Measurements from ENCODE around the gene GRIA2.
"Not testable (repeated sequence)": the region's sequence is repeated elsewhere in the genome, so short reads cannot be mapped to it uniquely, and the experiment has no call there.

The GRIA2 gene

GRCh38 chr4:157220371-157220881 is at the start of gene GRIA2:
Gene GRIA2, plus strand, starts transcription at chr4:157220728. Its CDS starts 315 bp downstream, at chr4:157221043.
- peak; percentile 64 for DNase-seq

- DNase-seq, result no peak
These were observed 48.5 kb upstream of the GRIA2 start for GRCh38 chr4:157172011-157172410.

DNA sequence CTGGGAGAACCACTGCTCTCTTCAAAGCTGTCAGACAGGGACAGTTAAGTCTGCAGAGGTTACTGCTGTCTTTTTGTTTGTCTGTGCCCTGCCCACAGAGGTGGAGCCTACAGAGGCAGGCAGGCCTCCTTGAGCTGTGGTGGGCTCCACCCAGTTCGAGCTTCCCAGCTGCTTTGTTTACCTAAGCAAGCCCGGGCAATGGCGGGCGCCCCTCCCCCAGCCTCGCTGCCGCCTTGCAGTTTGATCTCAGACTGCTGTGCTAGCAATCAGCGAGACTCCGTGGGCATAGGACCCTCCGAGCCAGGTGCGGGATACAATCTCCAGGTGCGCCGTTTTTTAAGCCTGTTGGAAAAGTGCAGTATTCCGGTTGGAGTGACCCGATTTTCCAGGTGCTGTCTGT is 40.3 kb upstream of the GRIA2 start:
- not testable (repeated sequence) for DNase-seq

DNA sequence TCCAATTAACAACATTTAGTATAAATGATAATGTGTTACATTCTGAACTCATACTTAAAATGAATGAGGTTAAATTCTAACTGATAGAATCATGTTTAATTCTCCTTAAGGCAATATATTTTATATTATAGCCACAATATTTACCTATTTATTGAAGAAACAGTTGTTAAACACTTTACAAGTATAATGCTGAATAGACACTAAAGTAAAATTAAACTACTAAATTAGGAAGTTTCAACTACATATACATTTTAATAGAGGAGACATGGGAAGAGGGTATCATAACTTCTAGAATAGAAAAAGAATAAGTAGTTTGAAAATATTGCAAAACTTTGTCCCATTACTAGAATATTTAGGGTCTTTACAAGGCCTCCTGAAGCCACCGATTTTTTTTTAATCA is 36.2 kb upstream of the GRIA2 start:
- DNase-seq, result no peak

DNA sequence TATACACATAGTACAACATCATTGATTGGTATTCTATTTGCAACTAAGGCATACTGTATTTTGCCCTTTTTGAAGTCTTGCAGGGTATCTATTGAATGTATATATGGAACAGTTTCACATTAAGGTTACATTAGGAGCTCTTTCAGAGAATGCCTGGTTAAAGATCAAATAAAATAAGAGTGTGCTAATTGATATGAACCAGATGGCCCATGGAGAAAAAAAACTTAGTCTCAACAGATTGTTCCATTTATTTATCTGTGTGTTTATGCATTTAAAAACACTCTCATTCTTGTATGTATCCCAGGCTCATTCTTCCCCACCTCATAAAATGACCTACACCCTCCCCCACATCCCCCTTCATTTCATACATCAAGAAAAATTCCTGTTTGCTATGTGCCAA is 35.2 kb upstream of the GRIA2 start:
- no peak for DNase-seq

DNA sequence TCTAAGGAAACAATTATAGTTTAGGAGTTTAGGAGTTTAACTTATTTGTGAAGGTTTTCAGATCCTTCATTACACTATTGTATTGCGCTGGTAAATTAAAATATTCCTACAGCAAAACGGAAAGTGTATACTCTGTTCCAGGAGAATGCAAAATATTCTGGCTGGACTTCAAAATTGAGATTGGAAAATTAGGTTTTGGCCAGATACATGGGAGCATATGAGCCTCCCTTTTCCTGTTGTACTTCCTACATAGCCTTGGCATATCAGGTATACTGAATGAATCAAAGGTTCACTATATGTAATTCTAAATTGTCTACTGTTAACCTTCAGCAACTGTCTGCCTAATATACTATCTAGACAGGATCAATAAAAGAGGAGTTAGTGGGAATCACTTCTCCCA is 25.2 kb upstream of the GRIA2 start:
- DNase-seq, result no peak

DNA sequence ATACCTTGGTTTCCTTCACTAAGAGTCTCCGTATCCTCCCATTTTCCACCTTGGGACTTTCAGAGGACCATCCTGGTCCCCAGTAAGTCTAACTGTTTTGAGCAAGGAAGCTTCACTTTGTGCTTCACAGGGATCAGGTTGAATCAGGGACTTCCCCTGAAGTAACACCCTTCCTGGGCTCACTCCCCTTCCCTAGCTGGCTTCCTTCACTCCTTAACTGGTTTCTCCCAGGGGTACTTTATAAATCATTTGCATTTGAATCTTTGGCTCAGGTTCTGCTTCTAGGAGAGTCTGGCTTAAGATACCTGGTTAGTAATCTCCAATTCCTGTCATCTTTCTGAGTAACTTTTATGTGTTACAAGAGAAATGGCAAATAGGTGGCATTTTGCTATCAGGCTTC is 24.5 kb upstream of the GRIA2 start:
- DNase-seq, result no peak

DNA sequence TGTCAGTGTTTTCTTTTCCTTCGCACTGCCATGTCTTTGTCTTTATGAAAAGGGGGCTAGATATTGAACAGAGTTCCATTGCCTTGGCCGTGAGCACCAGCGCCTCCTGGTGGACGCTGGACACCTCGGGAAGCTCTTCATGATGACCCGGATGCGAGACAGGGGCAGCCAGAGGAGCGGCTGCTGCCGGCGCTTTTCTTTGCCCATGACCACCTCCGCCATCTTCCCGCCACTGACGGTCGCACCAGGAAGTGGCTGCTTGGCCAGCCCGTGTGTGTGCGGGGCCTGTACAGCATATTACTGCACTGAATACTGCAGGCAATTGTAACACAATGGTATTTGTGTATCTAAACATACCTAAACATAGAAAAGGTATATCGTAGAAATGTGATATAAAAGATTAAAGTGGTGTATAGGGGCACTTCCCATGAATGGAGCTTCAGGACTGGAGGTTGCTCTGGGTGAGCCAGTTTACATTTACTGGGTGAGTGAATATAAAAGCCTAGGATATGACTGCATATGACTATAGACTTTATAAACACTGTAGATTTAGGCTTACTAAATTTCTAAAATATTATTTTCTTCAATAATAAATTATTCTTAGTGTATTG is 15.8 kb upstream of the GRIA2 start:
- DNase-seq, result peak; percentile 61

DNA sequence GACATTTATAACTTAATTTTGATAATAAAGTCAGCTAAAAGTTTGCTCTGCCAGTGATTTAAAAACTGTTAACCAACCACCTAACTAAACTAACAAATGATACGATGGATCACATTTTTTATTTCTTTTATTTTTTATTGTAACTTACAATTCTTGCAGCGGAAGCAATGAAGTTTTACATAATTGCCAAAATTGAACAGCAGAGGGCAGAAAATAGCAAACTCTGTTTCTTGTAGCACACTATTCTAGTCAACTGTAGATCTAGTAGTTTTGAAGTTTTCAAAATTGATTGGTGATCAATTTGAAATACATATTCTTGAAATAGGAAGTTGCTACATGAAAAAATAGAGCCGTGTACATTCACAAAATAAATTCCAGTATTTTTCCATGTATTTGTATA is 2.8 kb upstream of the GRIA2 start:
- no peak for DNase-seq

- DNase-seq, result no peak
These were observed 687 bp upstream of the GRIA2 start for GRCh38 chr4:157219711-157220370.

- no peak for DNase-seq
These were observed 932 bp downstream of the GRIA2 start for GRCh38 chr4:157221426-157221894.

DNA sequence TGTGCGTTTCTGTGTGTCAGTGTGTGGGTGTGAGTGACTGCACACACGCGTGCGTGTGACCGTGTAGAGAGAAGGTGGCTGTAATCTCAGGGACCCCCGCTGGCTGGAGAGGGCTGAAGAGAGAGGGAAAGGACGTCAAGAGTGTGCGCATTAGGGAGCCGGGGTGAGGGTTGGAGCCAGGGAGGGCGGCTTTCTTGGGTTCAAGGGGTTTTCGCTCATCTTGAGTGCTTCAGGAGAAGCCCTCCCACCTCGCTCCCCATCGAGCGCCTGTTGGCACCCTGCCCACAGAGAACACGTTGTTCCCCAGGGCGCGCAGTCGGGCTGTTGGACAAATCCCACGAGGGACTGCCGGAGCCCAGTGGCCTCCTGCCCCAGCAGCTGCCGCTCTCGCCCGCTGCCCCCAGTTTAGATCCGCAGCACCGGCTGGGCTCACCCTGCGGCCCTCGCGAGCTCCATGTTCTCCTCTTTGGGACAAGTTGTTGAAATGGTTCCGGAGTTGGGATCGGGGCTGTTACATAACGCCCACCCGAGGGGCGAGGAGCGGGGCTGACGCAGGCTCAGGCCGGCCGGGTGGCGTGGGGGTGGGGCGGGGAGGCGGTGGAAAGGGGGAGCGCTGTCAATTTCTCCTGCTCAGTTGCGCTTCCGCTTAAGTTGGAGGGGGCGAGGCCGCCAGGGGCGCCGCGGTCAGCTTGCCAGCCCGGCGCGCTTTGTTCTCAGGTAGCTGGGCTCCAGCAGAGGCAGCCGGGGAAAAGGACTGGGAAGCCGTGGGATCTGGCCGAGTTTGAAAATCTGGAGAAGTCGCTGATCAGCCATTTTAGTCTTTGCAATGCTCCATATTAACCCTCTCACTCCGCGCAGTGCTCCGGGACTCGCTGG is 1.6 kb downstream of the GRIA2 start:
- DNase-seq, result no peak

GRCh38 chr4:157222771-157223160 is 2.2 kb downstream of the GRIA2 start:
- DNase-seq, result no peak

- no peak for DNase-seq
These were observed 2.9 kb downstream of the GRIA2 start for GRCh38 chr4:157223456-157223855.

GRCh38 chr4:157225096-157225495 is 4.6 kb downstream of the GRIA2 start:
- no peak for DNase-seq

DNA sequence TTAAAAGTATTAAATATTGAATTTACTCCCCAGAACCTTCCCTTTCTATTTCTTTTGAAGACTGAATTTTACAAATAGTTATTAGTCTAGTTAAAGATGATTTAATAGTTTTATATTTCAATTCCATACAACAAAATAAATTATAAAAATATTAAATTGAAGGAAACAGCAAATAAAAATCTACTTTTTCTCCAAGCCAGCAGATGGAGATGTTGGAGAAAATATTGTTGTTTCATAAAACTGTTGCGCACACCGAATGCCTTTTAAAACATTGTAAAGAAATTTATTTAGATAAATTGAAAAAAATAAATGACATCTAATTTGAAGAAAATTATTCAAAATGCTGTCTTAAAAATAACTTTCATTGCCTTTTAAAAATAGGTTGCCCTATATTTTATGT is 5.5 kb downstream of the GRIA2 start:
- no peak for DNase-seq

GRCh38 chr4:157226601-157227000 is 6.1 kb downstream of the GRIA2 start:
- DNase-seq, result no peak

GRCh38 chr4:157231525-157231924 is 11.0 kb downstream of the GRIA2 start:
- no peak for DNase-seq

DNA sequence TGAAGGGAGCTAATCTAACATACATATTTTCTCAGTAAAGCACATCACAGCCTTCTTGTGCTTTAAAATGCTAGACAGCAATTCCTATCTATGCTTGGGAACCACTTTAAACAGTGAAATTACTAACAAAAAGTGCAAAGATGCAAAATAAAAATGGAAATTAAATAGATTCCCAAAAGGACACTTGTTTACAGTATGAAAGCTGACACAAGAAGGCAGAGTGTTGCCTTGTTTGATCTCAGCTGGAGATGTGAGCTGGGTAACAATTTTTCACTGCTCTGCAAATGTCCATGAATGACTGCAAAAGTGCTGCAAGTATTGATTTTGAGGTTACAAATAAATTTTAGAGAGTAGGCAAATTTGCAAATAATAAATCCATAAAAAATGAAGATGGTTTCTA is 22.3 kb downstream of the GRIA2 start:
- DNase-seq, result no peak

GRCh38 chr4:157244348-157244747 is 23.8 kb downstream of the GRIA2 start:
- no peak for DNase-seq

GRCh38 chr4:157245351-157245750 is 24.8 kb downstream of the GRIA2 start:
- no peak for DNase-seq

DNA sequence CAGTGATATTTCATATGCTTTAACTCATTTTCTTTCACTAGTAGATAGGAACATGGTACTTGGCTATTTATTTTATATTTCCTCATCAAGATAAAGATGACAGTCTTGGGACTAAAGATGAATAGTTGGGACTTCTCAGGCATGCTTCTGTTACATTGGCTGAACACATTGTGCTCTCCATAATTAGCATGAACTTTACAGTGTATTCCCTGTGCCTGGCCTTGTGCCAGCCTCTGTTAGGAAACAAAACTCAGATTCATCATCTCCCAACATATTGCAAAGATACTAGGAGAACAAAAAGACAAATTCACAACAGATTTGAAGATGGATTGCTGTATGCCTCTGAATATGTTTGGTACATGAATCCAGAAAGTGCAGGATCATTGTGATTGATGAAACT is 26.4 kb downstream of the GRIA2 start:
- DNase-seq, result no peak

DNA sequence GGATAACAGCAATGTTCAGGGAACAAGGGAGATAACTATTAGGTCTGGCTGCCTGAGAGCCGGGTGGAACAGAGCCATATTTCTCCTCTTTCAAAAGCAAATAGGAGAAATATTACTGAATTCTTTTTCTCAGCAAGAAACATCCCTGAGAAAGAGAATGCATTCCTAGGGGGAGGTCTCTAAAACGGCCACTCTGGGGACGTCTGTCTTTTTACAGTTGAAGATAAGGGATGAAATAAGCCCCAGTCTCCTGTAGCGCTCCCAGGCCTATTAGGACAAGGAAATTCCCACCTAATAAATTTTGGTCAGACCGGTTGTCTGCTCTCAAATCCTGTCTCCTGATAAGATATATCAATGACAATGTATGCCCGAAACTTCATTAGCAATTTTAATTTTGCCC is 37.6 kb downstream of the GRIA2 start:
- not testable (repeated sequence) for DNase-seq

GRCh38 chr4:157265281-157265680 is 44.8 kb downstream of the GRIA2 start:
- no peak for DNase-seq

Measured in activated CD8-positive, alpha-beta memory T cell treated with anti-CD3 and anti-CD28 coated beads, Interleukin-2, amount 50 U/mL, for 48 hours (primary cell).